ENCODE measurements around the gene MYOD1. TPM values are rescaled to one million over a fixed set of nuclear protein-coding genes. Genes with fewer than 3 reads are reported as not detected.
A peak's percentile ranks its signal among the peaks of the same experiment; 100 is the strongest.

MYOD1 gene
- total and polyA plus RNA-seq, 2 of the 4 experiments (the other 2 are of a cell fraction), result not detected

DNA sequence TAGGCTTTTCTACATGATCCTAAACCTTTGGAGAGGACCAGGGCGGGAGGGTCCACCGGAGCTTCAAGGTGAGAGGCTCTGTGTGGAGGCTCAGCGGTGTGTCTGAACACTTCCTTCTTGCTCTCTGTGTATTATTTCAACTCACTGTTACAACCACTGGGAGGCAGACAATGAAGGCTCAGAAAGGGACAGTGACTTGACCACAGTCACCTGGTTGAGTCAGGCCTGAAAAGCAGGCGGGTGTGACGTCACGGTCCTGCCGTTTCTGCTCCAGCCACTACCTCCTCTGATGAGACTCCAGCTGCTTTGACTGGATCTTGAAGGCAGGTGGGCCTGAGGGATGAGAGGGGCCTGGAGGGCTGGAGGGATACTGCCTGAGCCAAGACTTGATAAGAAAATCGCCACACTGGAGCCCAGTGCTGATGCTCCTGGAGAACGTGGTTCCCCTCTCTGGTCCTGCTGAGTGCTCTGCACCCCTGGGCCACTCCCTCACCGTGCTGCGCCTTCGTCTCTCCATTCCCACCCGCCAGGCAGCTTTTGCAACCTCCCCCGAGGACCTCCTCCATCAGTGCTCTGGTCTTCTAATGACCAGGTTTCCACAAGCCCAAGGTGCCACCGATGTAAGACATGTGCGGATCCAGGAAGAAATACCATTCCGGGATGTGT, 43.1 kb downstream of the MYOD1 start:
- Histone ChIP-seq H3K56ac (ENCODE audit: extremely low read depth, insufficient read depth, low read length) (no peak overlapping the region), H4K8ac (ENCODE audit: low read depth in 2 of 2, low read length in 2 of 2) (no peak overlapping the region), H3K14ac (replicated peaks; ENCODE audit: low read depth, low read length) (no peak overlapping the region), H2AK9ac (replicated peaks; ENCODE audit: low read depth, low read length, poor library complexity) (no peak overlapping the region), H3K9me3 (ENCODE audit: control insufficient read depth, insufficient read depth, low read length) (no peaks in the 10 kb centered on the region), H2AFZ (replicated peaks; ENCODE audit: low read length, poor library complexity) (no peak overlapping the region), H3K4me2 (ENCODE audit: low read depth, low read length) (no peak overlapping the region), H2BK20ac (ENCODE audit: low read depth, low read length) (no peak overlapping the region), H4K20me1 (ENCODE audit: insufficient read depth, low read length) (no peaks in the 10 kb centered on the region), H2BK120ac (ENCODE audit: low read depth, low read length) (no peak overlapping the region), H3K18ac (ENCODE audit: low read depth, low read length) (no peak overlapping the region), H3K79me1 (ENCODE audit: low read depth in 1 of 2, low read length in 2 of 2) (no peaks in the 10 kb centered on the region), H3K4me1 (ENCODE audit: control insufficient read depth, insufficient read depth, low read length) (no peaks in the 10 kb centered on the region), H4K5ac (ENCODE audit: low read depth, low read length) (no peak overlapping the region), H3K23ac (ENCODE audit: low read depth, low read length) (no peak overlapping the region), H3K27ac (ENCODE audit: insufficient read depth, low read length) (no peak overlapping the region), H3K9me1 (ENCODE audit: insufficient read depth, low read length) (no peaks in the 10 kb centered on the region), H3K36me3 (ENCODE audit: control insufficient read depth, insufficient read depth, low read length) (no peaks in the 10 kb centered on the region), H3K9ac (ENCODE audit: low read depth, low read length) (no peak overlapping the region), H2BK15ac (ENCODE audit: low read depth, low read length) (no peak overlapping the region), H3K4ac (ENCODE audit: low read depth, low read length) (no peak overlapping the region), H2AK5ac (ENCODE audit: low read depth, low read length) (no peak overlapping the region), H4K91ac (ENCODE audit: insufficient read depth, low read depth, low read length) (no peak overlapping the region), H3K27me3 (ENCODE audit: control insufficient read depth, insufficient read depth, low read length) (peaks cover 2% of the 10 kb centered on the region; the same call in 1 of the 2 replicates), H3K4me3 (ENCODE audit: insufficient read depth, low read depth, low read length) (no peak overlapping the region), H2BK5ac (ENCODE audit: low read depth, low read length, poor library complexity, severe bottlenecking) (no peak overlapping the region)
- DNase-seq, result no peak
- POLR2A ChIA-PET (ENCODE audit: unreplicated experiment), result interaction anchor here (0.6 kb wide), 1 partner anchor 828 kb away, joined by 6 read pairs; no protein-coding TSS in a partner anchor
- 87% methylated on average over 6 of the region's 17 CpGs; no CpG with 5 or more reads in 1 of the 2 experiments for WGBS, 2 experiments (ENCODE audit: extremely low coverage in 2 of 2, insufficient read length in 1 of 2)
- dilution Hi-C loops (cut with HindIII; ENCODE audit: low sequenced_read_pairs, unreplicated experiment), result no loop called here
- CTCF ChIA-PET, result interaction anchor here (1.1 kb wide), 1 partner anchor 211 kb away, joined by 5 read pairs; no protein-coding TSS in a partner anchor
- intact Hi-C loops (cut with micrococcal nuclease), result loop anchor here (5.0 kb wide), 1 partner anchor 85 kb away; no protein-coding TSS in a partner anchor
- in situ Hi-C loops (cut with MboI; ENCODE audit: low sequenced_read_pairs), result loop anchor here (5.0 kb wide), 1 partner anchor 215 kb away; no protein-coding TSS in a partner anchor
- ATAC-seq (ENCODE audit: low read depth), result no peak
- TF ChIP-seq CHD1 (IDR thresholded peaks at IDR 0.05; ENCODE audit: low read depth, low read length), result no peak
- TF ChIP-seq USF2 (IDR thresholded peaks at IDR 0.05; ENCODE audit: low read depth, low read length), result no peak
- peak; percentile 12; the same call in 1 of the 2 replicates for TF ChIP-seq SMC3 (IDR thresholded peaks at IDR 0.05; ENCODE audit: low read depth, low read length)
- no TSS peak for BruUV-seq (replicated peaks)
